Subcutaneous adipose tissue (tissue), 4 donors: ENCODE results near the gene SDC3. TPM values are rescaled to one million over a fixed set of nuclear protein-coding genes. Genes with fewer than 3 reads are reported as not detected.

Experiments
- CTCF ChIP-seq: fragments of 450-650 bp; IDR thresholded peaks from one replicate; pipeline ENCODE4 v1.5.1; 2016; ENCODE audit warnings: low read depth, mild to moderate bottlenecking, control low read depth, antibody characterized with exemption, moderate library complexity
- total RNA-seq, 4 donors: library from RNA; depleted of rRNA; stranded (reverse); fragments of >200 nt; gene quantifications; one replicate each; pipeline ENCODE4 v1.1.0, GENCODE V29; 2016

The SDC3 gene
- total RNA-seq, 4 donors from 2014 or later, result 13.2 to 35.7 (median 20.7) TPM

- no peak for TF ChIP-seq CTCF
Measured at GRCh38 chr1:30857964-30858363, 50.6 kb downstream of the SDC3 start.

GRCh38 chr1:30857062-30857461, 51.5 kb downstream of the SDC3 start:
- TF ChIP-seq CTCF, result no peak

GRCh38 chr1:30856260-30856790, 52.2 kb downstream of the SDC3 start:
- no peak for TF ChIP-seq CTCF

GRCh38 chr1:30855686-30856259, 52.8 kb downstream of the SDC3 start:
- TF ChIP-seq CTCF, result no peak

GRCh38 chr1:30853350-30853749, 55.2 kb downstream of the SDC3 start:
- no peak for TF ChIP-seq CTCF

- TF ChIP-seq CTCF, result no peak
Measured at GRCh38 chr1:30852026-30852425, 56.5 kb downstream of the SDC3 start.

- TF ChIP-seq CTCF, result no peak
Measured at GRCh38 chr1:30851286-30851685, 57.3 kb downstream of the SDC3 start.
